ENCODE data around the gene EPM2AIP1. TPM values are rescaled to one million over a fixed set of nuclear protein-coding genes. Genes with fewer than 3 reads are reported as not detected.

Gene EPM2AIP1
- total RNA-seq, 4 donors from 2014 or later, result 9.5 to 13.7 (median 10.4) TPM

DNA sequence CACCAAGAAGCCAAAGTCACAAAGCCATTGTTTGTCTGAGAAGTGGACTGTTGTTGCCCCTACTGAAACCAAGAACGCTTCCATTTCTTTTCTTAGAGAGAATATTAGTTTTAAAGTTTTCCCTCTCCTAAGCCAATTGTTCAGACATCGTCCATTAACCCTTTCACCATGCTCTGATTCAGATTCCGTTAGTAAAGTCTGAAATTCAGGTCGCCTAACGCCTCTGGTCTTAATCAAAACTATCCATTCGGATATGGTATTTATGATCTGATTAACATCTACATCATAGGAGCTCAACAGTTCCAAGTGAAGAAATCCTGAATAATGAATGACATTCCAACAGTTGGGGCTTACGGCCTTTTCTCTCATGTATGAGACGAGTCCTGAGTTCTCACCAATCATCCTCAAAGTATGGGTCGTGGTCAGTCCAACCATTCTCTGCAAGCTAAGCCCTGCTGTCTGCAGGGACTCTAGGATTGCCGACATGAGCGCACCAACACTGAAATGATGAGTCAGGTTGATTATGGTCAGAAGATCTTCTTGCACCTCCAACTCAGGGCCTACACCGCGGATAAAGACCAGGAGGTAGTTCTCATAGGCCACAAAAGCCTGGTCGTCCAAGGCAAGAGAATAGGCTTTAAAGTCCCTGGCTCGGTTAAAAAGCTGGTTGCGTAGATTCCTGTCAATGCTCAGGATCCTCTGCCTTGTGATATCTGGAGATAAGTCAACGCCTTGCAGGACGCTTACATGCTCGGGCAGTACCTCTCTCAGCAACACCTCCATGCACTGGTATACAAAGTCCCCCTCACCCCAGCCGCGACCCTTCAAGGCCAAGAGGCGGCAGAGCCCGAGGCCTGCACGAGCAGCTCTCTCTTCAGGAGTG, 767 bp downstream of the EPM2AIP1 start:
- Histone ChIP-seq H3K36me3 (peaks cover 0 to 37% (median 20%) of the 10 kb centered on the region in 4 donors), H3K9me3 (no peaks in the 10 kb centered on the region), H3K27me3 (no peaks in the 10 kb centered on the region), H3K27ac (replicated peaks in 1 of 4) (peak overlapping the region; percentile 96 to 99 (median 97)), H3K4me1 (peaks cover 43 to 64% (median 59%) of the 10 kb centered on the region in 4 donors), H3K4me3 (peak overlapping the region; percentile 76 to 85 (median 78))
- 11% methylated on average over 11 of the region's 24 CpGs for WGBS
- DNase-seq (ENCODE audit: extremely low spot score), result no peak
- intact Hi-C loops (cut with DNase I), result no loop called here
- no peak for TF ChIP-seq POLR2AphosphoS5 (IDR thresholded peaks at IDR 0.05)
- TF ChIP-seq, protein P1, sequence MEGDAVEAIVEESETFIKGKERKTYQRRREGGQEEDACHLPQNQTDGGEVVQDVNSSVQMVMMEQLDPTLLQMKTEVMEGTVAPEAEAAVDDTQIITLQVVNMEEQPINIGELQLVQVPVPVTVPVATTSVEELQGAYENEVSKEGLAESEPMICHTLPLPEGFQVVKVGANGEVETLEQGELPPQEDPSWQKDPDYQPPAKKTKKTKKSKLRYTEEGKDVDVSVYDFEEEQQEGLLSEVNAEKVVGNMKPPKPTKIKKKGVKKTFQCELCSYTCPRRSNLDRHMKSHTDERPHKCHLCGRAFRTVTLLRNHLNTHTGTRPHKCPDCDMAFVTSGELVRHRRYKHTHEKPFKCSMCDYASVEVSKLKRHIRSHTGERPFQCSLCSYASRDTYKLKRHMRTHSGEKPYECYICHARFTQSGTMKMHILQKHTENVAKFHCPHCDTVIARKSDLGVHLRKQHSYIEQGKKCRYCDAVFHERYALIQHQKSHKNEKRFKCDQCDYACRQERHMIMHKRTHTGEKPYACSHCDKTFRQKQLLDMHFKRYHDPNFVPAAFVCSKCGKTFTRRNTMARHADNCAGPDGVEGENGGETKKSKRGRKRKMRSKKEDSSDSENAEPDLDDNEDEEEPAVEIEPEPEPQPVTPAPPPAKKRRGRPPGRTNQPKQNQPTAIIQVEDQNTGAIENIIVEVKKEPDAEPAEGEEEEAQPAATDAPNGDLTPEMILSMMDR (IDR thresholded peaks at IDR 0.05), result no peak
- no peak for TF ChIP-seq EP300 (IDR thresholded peaks at IDR 0.05)
- no peak for TF ChIP-seq POLR2A (IDR thresholded peaks at IDR 0.05; ENCODE audit: low read depth)

DNA sequence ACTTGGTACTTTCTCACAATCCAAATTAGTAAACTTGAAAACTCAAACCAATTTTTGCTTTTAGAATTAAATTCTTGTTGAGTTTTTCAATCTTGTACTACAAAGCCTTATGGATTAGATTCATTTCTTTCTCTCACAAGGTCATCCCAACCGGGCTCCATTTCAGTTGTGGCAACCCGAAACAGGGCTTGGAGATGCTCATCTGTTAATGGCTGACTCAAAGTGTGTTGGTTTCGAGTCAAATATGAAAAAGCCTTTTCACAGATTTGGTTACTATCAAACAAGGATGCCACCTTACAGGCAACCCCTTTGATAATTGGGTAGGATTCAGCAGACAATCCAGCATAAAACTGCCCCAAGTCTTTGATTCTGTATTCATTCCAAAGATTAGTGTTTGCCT, 1.8 kb downstream of the EPM2AIP1 start:
- intact Hi-C loops (cut with DNase I), result no loop called here
- WGBS, result 76% methylated on average over 3 of the region's 3 CpGs
- Histone ChIP-seq H3K4me3 (peak overlapping the region; percentile 76 to 85 (median 78)), H3K4me1 (peaks cover 43 to 64% (median 59%) of the 10 kb centered on the region in 4 donors), H3K27me3 (no peaks in the 10 kb centered on the region), H3K36me3 (peaks cover 7 to 37% (median 21%) of the 10 kb centered on the region in 4 donors), H3K27ac (replicated peaks in 1 of 4) (peak overlapping the region; percentile 96 to 99 (median 97)), H3K9me3 (no peaks in the 10 kb centered on the region)
- DNase-seq (ENCODE audit: extremely low spot score), result no peak
- TF ChIP-seq, protein P1 (IDR thresholded peaks at IDR 0.05), result no peak
- TF ChIP-seq EP300 (IDR thresholded peaks at IDR 0.05), result no peak
- no peak for TF ChIP-seq POLR2AphosphoS5 (IDR thresholded peaks at IDR 0.05)

DNA sequence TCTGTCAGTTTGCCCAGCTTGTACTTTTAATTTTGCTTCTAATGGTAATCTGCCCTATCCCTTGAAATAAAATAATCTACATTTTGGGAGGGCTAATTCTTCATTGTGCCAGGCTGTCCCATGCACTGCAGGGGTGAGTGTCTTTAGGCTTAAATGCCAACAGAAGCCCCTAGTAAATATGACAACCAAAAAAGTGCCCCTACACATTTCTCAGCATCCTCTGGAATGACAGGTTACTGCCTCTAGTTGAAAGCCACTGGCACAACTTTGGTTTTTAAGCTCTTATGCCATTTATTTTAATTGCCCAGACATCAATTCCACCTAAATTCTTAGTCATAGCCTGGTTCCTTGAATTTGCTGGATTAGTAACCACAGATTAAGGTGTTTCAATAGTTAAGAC, 3.4 kb downstream of the EPM2AIP1 start:
- intact Hi-C loops (cut with DNase I), result no loop called here
- no peak for TF ChIP-seq POLR2AphosphoS5 (IDR thresholded peaks at IDR 0.05)
- Histone ChIP-seq H3K4me3 (peak overlapping the region; percentile 8 to 18 (median 14)), H3K27me3 (no peaks in the 10 kb centered on the region), H3K36me3 (peaks cover 23 to 42% (median 28%) of the 10 kb centered on the region in 4 donors), H3K27ac (replicated peaks in 1 of 4) (no peak overlapping the region), H3K4me1 (peaks cover 42 to 56% (median 53%) of the 10 kb centered on the region in 4 donors), H3K9me3 (no peaks in the 10 kb centered on the region)
- DNase-seq (ENCODE audit: extremely low spot score), result no peak

DNA sequence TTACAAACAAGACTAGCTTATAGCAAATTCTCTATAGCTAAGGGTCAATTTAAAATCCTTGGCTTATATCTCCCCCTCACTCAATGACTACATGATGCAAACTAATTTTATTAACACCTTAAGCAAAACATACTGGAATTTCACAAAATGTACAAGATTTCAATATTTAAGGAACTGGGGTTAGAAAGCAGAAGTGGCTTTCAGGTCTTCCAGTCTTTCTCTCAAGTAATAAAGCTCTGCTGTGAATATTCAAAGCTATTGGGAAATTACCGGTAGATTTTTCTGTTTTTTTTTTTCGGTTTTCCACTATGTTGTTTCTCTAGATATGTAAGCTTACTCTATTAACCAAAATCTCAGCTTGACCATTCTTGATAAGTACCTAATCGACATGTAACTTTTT, 3.9 kb downstream of the EPM2AIP1 start:
- Histone ChIP-seq H3K27ac (replicated peaks in 1 of 4) (no peak overlapping the region), H3K27me3 (no peaks in the 10 kb centered on the region), H3K9me3 (no peaks in the 10 kb centered on the region), H3K36me3 (peaks cover 28 to 47% (median 33%) of the 10 kb centered on the region in 4 donors), H3K4me1 (peaks cover 36 to 51% (median 47%) of the 10 kb centered on the region in 4 donors), H3K4me3 (peak overlapping the region; percentile 8 to 18 (median 14))
- DNase-seq (ENCODE audit: extremely low spot score), result no peak
- TF ChIP-seq, protein P1 (IDR thresholded peaks at IDR 0.05), result no peak
- TF ChIP-seq POLR2AphosphoS5 (IDR thresholded peaks at IDR 0.05) (no peak), POLR2A (IDR thresholded peaks at IDR 0.05; ENCODE audit: low read depth) (no peak), EP300 (IDR thresholded peaks at IDR 0.05) (no peak)
- intact Hi-C loops (cut with DNase I), result no loop called here
- 71% methylated on average over 3 of the region's 3 CpGs for WGBS

DNA sequence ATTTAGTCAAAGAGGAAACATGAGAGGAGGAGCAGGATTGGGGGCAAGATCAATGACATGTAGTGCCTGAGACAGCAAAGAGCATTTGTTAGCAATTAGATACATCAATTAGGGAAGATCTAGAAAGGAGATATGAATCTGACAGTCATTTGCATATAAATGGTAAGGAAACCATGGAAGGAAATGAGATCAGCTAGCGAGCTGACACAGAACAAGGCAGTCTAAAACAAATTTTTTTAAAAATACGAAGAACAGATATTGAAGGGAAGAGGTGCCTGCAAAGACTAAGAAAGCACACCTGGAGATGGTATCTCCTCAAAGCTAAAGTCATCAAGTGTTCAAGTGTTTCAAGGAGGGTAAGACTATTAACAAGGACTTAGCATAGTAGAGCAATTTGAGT, 4.6 kb downstream of the EPM2AIP1 start:
- Histone ChIP-seq H3K36me3 (peaks cover 34 to 54% (median 39%) of the 10 kb centered on the region in 4 donors), H3K4me3 (no peak overlapping the region)
- WGBS, result 75% methylated on average over 2 of the region's 2 CpGs

More for the DNA sequence above, 4.6 kb downstream of the EPM2AIP1 start:
- Histone ChIP-seq H3K9me3 (no peaks in the 10 kb centered on the region), H3K27me3 (no peaks in the 10 kb centered on the region), H3K4me1 (peaks cover 35 to 49% (median 46%) of the 10 kb centered on the region in 4 donors), H3K27ac (replicated peaks in 1 of 4) (no peak overlapping the region)
- no peak for DNase-seq (ENCODE audit: extremely low spot score)
- intact Hi-C loops (cut with DNase I), result no loop called here
- no peak for TF ChIP-seq POLR2A (IDR thresholded peaks at IDR 0.05; ENCODE audit: low read depth)
- TF ChIP-seq, protein P1 (IDR thresholded peaks at IDR 0.05), result no peak
- TF ChIP-seq POLR2AphosphoS5 (IDR thresholded peaks at IDR 0.05), result no peak
- no peak for TF ChIP-seq EP300 (IDR thresholded peaks at IDR 0.05)

Measured in esophagus muscularis mucosa (tissue), 4 donors.